Brain microvascular endothelial cell (primary cell): ENCODE data around the gene SLC5A10.

Experiments
- DNase-seq: peaks from one replicate; pipeline ENCODE4 v3.0.0-alpha.2; 2020
- H3K27ac ChIP-seq: fragments of 250-450 bp; sonication (Bioruptor Pico); 2 replicates; pipeline ENCODE4 v1.5.1; 2020; ENCODE audit warnings: mild to moderate bottlenecking, moderate library complexity
- H3K27me3 ChIP-seq: fragments of 250-450 bp; sonication (Bioruptor Pico); replicated peaks from 2 replicates; pipeline ENCODE4 v1.5.1; 2020; ENCODE audit warnings: mild to moderate bottlenecking
- H3K36me3 ChIP-seq: fragments of 250-450 bp; sonication (Bioruptor Pico); replicated peaks from 2 replicates; pipeline ENCODE4 v1.5.1; 2020; ENCODE audit warnings: mild to moderate bottlenecking
- H3K4me3 ChIP-seq: 2 replicates; pipeline ENCODE4 v1.5.1; 2011; ENCODE audit warnings: low read depth, mild to moderate bottlenecking, control low read depth, low read length, moderate library complexity
- in situ Hi-C: cut with HindIII; loops from 2 replicates; pipeline ENCODE4 v1.10.0; 2017; ENCODE audit warnings: low sequenced_read_pairs, low pct_ligation_motif_present
- TF ChIP-seq, protein P1 (sequence below): IDR thresholded peaks from 2 replicates; pipeline ENCODE4 v1.5.1; 2011; ENCODE audit warnings: low read depth, mild to moderate bottlenecking, moderate library complexity, low read length, control low read depth, inconsistent platforms; ENCODE audit errors: missing control alignments

Gene SLC5A10

DNA sequence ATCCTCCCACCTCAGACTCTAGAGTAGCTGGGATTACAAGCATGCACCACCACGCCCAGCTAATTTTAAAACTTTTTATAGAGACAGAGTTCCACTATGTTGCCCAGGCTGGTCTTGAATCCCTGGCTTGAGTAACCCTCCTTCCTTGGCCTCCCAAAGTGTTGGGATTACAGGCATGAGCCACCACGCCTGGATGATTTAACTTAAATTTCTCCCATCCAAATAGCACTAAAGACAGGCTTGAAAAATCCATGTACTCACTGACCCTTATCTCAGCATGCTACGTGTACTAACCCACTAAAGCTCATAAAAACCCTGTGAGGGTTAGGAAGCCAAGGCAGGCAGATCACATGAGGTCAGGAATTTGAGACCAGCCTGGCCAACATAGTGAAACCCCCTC lies 4.6 kb downstream of the SLC5A10 start:
- TF ChIP-seq, protein P1, sequence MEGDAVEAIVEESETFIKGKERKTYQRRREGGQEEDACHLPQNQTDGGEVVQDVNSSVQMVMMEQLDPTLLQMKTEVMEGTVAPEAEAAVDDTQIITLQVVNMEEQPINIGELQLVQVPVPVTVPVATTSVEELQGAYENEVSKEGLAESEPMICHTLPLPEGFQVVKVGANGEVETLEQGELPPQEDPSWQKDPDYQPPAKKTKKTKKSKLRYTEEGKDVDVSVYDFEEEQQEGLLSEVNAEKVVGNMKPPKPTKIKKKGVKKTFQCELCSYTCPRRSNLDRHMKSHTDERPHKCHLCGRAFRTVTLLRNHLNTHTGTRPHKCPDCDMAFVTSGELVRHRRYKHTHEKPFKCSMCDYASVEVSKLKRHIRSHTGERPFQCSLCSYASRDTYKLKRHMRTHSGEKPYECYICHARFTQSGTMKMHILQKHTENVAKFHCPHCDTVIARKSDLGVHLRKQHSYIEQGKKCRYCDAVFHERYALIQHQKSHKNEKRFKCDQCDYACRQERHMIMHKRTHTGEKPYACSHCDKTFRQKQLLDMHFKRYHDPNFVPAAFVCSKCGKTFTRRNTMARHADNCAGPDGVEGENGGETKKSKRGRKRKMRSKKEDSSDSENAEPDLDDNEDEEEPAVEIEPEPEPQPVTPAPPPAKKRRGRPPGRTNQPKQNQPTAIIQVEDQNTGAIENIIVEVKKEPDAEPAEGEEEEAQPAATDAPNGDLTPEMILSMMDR: no peak
- in situ Hi-C loops: loop anchor here (25.0 kb wide), 1 partner anchor 94 kb away; the partner anchor contains the start of gene PRPSAP2
- Histone ChIP-seq H3K27me3 (no peaks in the 10 kb centered on the region), H3K36me3 (no peaks in the 10 kb centered on the region), H3K4me3 (no peak overlapping the region), H3K27ac (no peak overlapping the region)
- no peak for DNase-seq

DNA sequence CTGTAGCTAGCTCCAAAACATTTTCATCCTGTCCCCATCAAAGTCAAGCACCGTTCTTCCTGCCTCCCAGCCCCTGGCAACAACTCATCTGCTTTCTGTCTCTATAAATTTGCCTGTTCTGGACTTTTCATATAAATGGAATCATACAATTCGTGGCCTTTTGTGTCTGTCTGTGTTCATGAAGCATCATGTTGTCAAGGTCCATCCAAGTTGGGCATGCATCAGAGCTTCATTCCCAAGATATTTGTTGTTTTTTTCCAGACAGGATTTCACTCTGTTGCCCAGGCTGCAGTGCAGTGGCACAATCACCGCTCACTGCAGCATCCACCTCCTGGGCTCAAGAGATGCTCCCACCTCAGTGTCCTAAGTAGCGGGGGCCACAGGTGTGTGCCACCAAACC lies 5.9 kb downstream of the SLC5A10 start:
- in situ Hi-C loops: loop anchor here (25.0 kb wide), 1 partner anchor 96 kb away; the partner anchor contains the start of gene PRPSAP2
- DNase-seq: no peak
- H3K36me3 ChIP-seq: no peaks in the 10 kb centered on the region

DNA sequence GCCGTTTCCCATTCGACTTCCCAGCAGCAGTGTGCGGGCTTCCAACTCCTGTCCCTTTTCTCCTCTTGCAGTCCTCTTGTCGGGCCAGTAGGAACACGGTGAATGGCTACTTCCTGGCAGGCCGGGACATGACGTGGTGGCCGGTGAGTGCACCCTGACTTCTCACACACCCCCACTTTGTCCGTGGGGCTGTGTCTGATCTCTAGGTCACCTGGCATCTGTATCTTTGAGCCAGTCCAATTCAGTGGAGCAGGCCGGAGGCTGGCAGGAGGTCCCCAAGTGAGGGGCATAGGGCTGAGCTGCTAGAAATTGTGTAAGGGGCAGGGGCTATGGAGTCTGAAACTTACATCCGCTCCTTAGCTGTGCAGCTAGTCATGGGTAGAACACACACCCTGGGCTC lies 6.6 kb downstream of the SLC5A10 start:
- Histone ChIP-seq H3K27me3 (no peaks in the 10 kb centered on the region), H3K4me3 (no peak overlapping the region), H3K36me3 (no peaks in the 10 kb centered on the region), H3K27ac (no peak overlapping the region)
- TF ChIP-seq, protein P1: no peak
- in situ Hi-C loops: loop anchor here (25.0 kb wide), 1 partner anchor 96 kb away; the partner anchor contains the start of gene PRPSAP2
- DNase-seq: no peak

More for the DNA sequence above, 5.9 kb downstream of the SLC5A10 start:
- H3K4me3 ChIP-seq: no peak overlapping the region
- TF ChIP-seq, protein P1: no peak
- no peaks in the 10 kb centered on the region for H3K27me3 ChIP-seq
- H3K27ac ChIP-seq: no peak overlapping the region

DNA sequence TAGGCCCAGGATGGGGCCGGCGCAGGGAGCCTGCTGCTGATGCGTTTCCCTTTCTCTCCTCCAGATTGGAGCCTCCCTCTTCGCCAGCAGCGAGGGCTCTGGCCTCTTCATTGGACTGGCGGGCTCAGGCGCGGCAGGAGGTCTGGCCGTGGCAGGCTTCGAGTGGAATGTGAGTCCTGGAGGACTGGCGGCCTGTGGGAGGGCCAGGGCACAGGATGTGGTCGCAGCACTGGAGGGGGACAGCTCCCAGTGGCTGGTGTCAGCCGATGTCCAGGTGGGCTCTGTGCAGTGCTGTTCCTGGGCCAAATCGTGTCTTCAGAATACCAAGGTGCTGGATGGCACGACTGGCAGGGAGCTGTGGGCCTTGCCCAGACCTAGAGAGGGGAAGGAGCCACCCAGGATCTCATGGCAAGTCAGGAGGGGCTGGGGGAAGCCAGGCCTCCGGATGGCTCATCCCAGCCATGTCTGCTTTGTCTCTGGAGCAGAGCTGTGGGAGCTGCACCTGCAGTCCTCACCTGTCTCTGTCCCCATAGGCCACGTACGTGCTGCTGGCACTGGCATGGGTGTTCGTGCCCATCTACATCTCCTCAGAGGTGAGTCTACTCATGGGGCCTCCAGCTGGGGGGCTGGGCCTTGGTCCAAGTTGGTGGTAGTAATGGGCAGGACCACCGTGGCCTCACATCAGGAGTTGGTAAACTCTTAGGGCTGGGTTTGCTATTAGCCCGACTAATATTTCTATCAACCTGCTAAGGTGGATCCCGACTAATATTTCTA lies 7.3 kb downstream of the SLC5A10 start:
- no peak overlapping the region for H3K4me3 ChIP-seq
- in situ Hi-C loops: loop anchor here (25.0 kb wide), 1 partner anchor 97 kb away; the partner anchor contains the start of gene PRPSAP2
- TF ChIP-seq, protein P1: no peak
- no peaks in the 10 kb centered on the region for H3K27me3 ChIP-seq
- no peaks in the 10 kb centered on the region for H3K36me3 ChIP-seq
- peak; percentile 23 for DNase-seq
- H3K27ac ChIP-seq: no peak overlapping the region

DNA sequence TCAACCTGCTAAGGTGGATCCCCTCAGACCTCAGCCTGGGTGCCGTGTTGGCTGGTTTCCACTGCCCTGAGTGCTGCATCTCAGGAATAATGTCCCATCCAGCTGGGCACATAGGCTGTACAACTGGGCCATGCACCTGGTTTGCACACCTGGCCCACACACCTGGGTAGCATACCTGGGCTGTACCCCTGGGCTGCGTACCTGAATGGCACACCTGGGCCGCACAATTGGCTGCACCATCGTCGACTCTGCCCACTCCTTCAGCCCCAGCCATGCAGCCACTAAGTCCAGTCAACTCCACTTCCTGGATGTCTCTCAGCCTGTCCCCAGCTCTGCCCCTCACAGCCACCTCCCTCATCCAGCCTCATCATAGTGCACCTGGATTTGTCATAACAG lies 7.9 kb downstream of the SLC5A10 start:
- Histone ChIP-seq H3K4me3 (no peak overlapping the region), H3K27ac (no peak overlapping the region), H3K36me3 (no peaks in the 10 kb centered on the region), H3K27me3 (no peaks in the 10 kb centered on the region)
- TF ChIP-seq, protein P1: no peak
- in situ Hi-C loops: loop anchor here (25.0 kb wide), 1 partner anchor 98 kb away; the partner anchor contains the start of gene PRPSAP2
- DNase-seq: no peak
